ENCODE results near the gene GASK1A.

DNA sequence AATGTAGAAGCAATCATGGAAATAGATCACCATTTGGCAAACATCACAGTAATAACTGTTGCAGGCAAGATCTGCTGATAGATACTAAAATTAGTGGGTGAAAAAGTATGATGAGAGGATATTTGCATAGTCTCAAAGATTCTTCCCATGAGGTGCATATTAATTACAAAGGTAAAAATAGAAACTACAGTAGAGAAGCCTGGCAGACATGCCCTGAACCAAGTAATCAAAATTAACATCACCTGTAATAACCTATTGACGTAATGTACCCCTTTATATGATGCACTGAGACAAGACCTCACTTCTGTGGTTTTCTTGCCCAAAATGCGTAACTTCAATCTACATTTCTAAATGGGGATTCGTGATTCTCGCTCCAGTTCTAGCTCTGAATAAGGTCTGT, 112.4 kb downstream of the GASK1A start:
- TF ChIP-seq, protein P1, sequence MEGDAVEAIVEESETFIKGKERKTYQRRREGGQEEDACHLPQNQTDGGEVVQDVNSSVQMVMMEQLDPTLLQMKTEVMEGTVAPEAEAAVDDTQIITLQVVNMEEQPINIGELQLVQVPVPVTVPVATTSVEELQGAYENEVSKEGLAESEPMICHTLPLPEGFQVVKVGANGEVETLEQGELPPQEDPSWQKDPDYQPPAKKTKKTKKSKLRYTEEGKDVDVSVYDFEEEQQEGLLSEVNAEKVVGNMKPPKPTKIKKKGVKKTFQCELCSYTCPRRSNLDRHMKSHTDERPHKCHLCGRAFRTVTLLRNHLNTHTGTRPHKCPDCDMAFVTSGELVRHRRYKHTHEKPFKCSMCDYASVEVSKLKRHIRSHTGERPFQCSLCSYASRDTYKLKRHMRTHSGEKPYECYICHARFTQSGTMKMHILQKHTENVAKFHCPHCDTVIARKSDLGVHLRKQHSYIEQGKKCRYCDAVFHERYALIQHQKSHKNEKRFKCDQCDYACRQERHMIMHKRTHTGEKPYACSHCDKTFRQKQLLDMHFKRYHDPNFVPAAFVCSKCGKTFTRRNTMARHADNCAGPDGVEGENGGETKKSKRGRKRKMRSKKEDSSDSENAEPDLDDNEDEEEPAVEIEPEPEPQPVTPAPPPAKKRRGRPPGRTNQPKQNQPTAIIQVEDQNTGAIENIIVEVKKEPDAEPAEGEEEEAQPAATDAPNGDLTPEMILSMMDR (conservative IDR thresholded peaks at IDR 0.05; ENCODE audit: low read length), result no peak
- TF ChIP-seq EZH2phosphoT487 (IDR thresholded peaks at IDR 0.05; ENCODE audit: borderline replicate concordance, low read depth, low read length), result no peak

All from OCI-LY7 (cell line).